Mesendoderm (in vitro differentiated cells): ENCODE data around the gene CDH20. TPM values are rescaled to one million over a fixed set of nuclear protein-coding genes. Genes with fewer than 3 reads are reported as not detected.

Experiments
- DNase-seq: peaks from one replicate; pipeline ENCODE4 v3.0.0; 2013
- H2AK5ac ChIP-seq: 2 replicates; pipeline ENCODE4 v1.6.1; 2013; ENCODE audit warnings: low read length, inconsistent platforms
- H2BK120ac ChIP-seq: 2 replicates; pipeline ENCODE4 v1.6.1; 2013; ENCODE audit warnings: low read depth, mild to moderate bottlenecking, low read length, moderate library complexity, mixed read lengths
- H2BK15ac ChIP-seq: replicated peaks from 2 replicates; pipeline ENCODE4 v1.6.1; 2013; ENCODE audit warnings: low read depth, mild to moderate bottlenecking, moderate library complexity
- H2BK5ac ChIP-seq: 2 replicates; pipeline ENCODE4 v1.6.1; 2013; ENCODE audit warnings: low read length, inconsistent platforms
- H3K18ac ChIP-seq: 2 replicates; pipeline ENCODE4 v1.6.1; 2013; ENCODE audit warnings: mild to moderate bottlenecking, low read length, mixed read lengths
- H3K23ac ChIP-seq: one replicate; pipeline ENCODE4 v1.6.1; 2013; ENCODE audit warnings: low read length
- H3K27ac ChIP-seq: 2 replicates; pipeline ENCODE4 v1.5.1; 2013; ENCODE audit warnings: low read depth, mild to moderate bottlenecking, inconsistent platforms, low read length, moderate library complexity
- H3K27me3 ChIP-seq: 2 replicates; pipeline ENCODE4 v1.6.1; 2013; ENCODE audit warnings: low read length, control low read depth, mild to moderate bottlenecking, inconsistent platforms; ENCODE audit not compliant: insufficient read depth, poor library complexity
- H3K36me3 ChIP-seq: 2 replicates; pipeline ENCODE4 v1.6.1; 2013; ENCODE audit warnings: low read length, inconsistent platforms; ENCODE audit not compliant: control insufficient read depth, insufficient read depth
- H3K4ac ChIP-seq: one replicate; pipeline ENCODE4 v1.6.1; 2013; ENCODE audit warnings: low read depth, mild to moderate bottlenecking, low read length, moderate library complexity
- H3K4me1 ChIP-seq: 2 replicates; pipeline ENCODE4 v1.6.1; 2013; ENCODE audit warnings: low read depth, low read length, inconsistent platforms; ENCODE audit not compliant: control insufficient read depth
- H3K4me2 ChIP-seq: 2 replicates; pipeline ENCODE4 v1.6.1; 2013; ENCODE audit warnings: low read length
- H3K4me3 ChIP-seq: 2 replicates; pipeline ENCODE4 v1.5.1; 2013; ENCODE audit warnings: mild to moderate bottlenecking, low read length
- H3K56ac ChIP-seq: one replicate; pipeline ENCODE4 v1.6.1; 2013; ENCODE audit warnings: low read length
- H3K79me1 ChIP-seq: 2 replicates; pipeline ENCODE4 v1.6.1; 2013; ENCODE audit warnings: low read length, inconsistent platforms
- H3K79me2 ChIP-seq: 2 replicates; pipeline ENCODE4 v1.6.1; 2013; ENCODE audit warnings: mild to moderate bottlenecking, low read length; ENCODE audit not compliant: control insufficient read depth, insufficient read depth
- H3K9ac ChIP-seq: 2 replicates; pipeline ENCODE4 v1.6.1; 2013; ENCODE audit warnings: low read length, inconsistent platforms
- H4K5ac ChIP-seq: one replicate; pipeline ENCODE4 v1.6.1; 2013; ENCODE audit warnings: low read length
- H4K8ac ChIP-seq: one replicate; pipeline ENCODE4 v1.6.1; 2013; ENCODE audit warnings: low read depth, mild to moderate bottlenecking, control low read depth, low read length, moderate library complexity
- WGBS: extraction: QIAGEN DNeasy Blood & Tissue Kit; methylation state at CpG from one replicate; pipeline ENCODE4 v1.1.7; 2013; ENCODE audit warnings: low lambda C conversion rate, missing lambda C conversion rate; ENCODE audit not compliant: insufficient coverage; ENCODE audit errors: extremely low coverage; 5-methylcytosine and 5-hydroxymethylcytosine counted together
- polyA plus RNA-seq, 2 experiments: library from polyadenylated mRNA; stranded (reverse); fragments of 200-250 nt; gene quantifications; one replicate each; pipeline ENCODE4 v1.2.3, GENCODE V29; 2013

The CDH20 gene
- 0.15 TPM for polyA plus RNA-seq (2013, experiment 1 of 2)
- polyA plus RNA-seq (2013, experiment 2 of 2) = 0.18 TPM

GRCh38 chr18:61333271-61333745, at the start of gene CDH20:
Gene CDH20, plus strand, starts transcription at chr18:61333430.
- no peak within 1 kb of the TSS for H3K23ac ChIP-seq
- no peak within 1 kb of the TSS for H4K5ac ChIP-seq
- H3K27me3 ChIP-seq = peaks cover 3% of the 10 kb centered on the region
- no peaks in the 10 kb centered on the region for H3K36me3 ChIP-seq
- peak; percentile 82 for DNase-seq
- H3K4me2 ChIP-seq = peak within 1 kb of the TSS; percentile 70
- H3K4me3 ChIP-seq = peak within 1 kb of the TSS; percentile 1
- no peak within 1 kb of the TSS for H2BK5ac ChIP-seq
- H3K27ac ChIP-seq = no peak within 1 kb of the TSS
- H2AK5ac ChIP-seq = no peak within 1 kb of the TSS
- no CpG with 5 or more reads among the region's 32 CpGs for WGBS
- no peaks in the 10 kb centered on the region for H3K79me2 ChIP-seq
- H3K18ac ChIP-seq = no peak within 1 kb of the TSS
- H3K9ac ChIP-seq = peak within 1 kb of the TSS; percentile 29
- no peak within 1 kb of the TSS for H2BK120ac ChIP-seq
- H2BK15ac ChIP-seq = no peak within 1 kb of the TSS
- H3K4ac ChIP-seq = no peak within 1 kb of the TSS
- H4K8ac ChIP-seq = no peak within 1 kb of the TSS
- H3K79me1 ChIP-seq = no peaks in the 10 kb centered on the region
- peak within 1 kb of the TSS; percentile 62 for H3K56ac ChIP-seq
- H3K4me1 ChIP-seq = peaks cover 2% of the 10 kb centered on the region

- H4K5ac ChIP-seq = no peak overlapping the region
- H3K79me2 ChIP-seq = no peaks in the 10 kb centered on the region
- no peaks in the 10 kb centered on the region for H3K4me1 ChIP-seq
- no peak overlapping the region for H3K18ac ChIP-seq
- no peak overlapping the region for H3K23ac ChIP-seq
- no peaks in the 10 kb centered on the region for H3K79me1 ChIP-seq
- H4K8ac ChIP-seq = no peak overlapping the region
- no peak overlapping the region for H3K56ac ChIP-seq
- no peak overlapping the region for H3K4ac ChIP-seq
- H3K27ac ChIP-seq = no peak overlapping the region
- H3K4me3 ChIP-seq = no peak overlapping the region
- H3K9ac ChIP-seq = no peak overlapping the region
- H3K4me2 ChIP-seq = no peak overlapping the region
- H2BK15ac ChIP-seq = no peak overlapping the region
- no peak overlapping the region for H2BK120ac ChIP-seq
- H2BK5ac ChIP-seq = no peak overlapping the region
- H2AK5ac ChIP-seq = no peak overlapping the region
- WGBS = no CpG with 5 or more reads among the region's 4 CpGs
- H3K27me3 ChIP-seq = no peaks in the 10 kb centered on the region
- no peak for DNase-seq
- no peaks in the 10 kb centered on the region for H3K36me3 ChIP-seq
These were observed 49.2 kb upstream of the CDH20 start for GRCh38 chr18:61284039-61284438.

GRCh38 chr18:61285777-61286176, 47.5 kb upstream of the CDH20 start:
- Histone ChIP-seq H3K18ac (no peak overlapping the region), H2BK5ac (no peak overlapping the region), H3K23ac (no peak overlapping the region), H3K27me3 (no peaks in the 10 kb centered on the region), H2AK5ac (no peak overlapping the region), H3K4ac (no peak overlapping the region), H4K8ac (no peak overlapping the region), H3K9ac (no peak overlapping the region), H3K4me3 (no peak overlapping the region), H2BK120ac (no peak overlapping the region), H3K4me1 (no peaks in the 10 kb centered on the region), H2BK15ac (no peak overlapping the region), H4K5ac (no peak overlapping the region), H3K36me3 (no peaks in the 10 kb centered on the region), H3K4me2 (no peak overlapping the region), H3K79me2 (no peaks in the 10 kb centered on the region), H3K27ac (no peak overlapping the region), H3K56ac (no peak overlapping the region), H3K79me1 (no peaks in the 10 kb centered on the region)
- DNase-seq = no peak
- no CpG with 5 or more reads among the region's 2 CpGs for WGBS

GRCh38 chr18:61286867-61287266, 46.4 kb upstream of the CDH20 start:
- H2AK5ac ChIP-seq = no peak overlapping the region
- H3K4me2 ChIP-seq = no peak overlapping the region
- no peak overlapping the region for H3K4me3 ChIP-seq
- no peak for DNase-seq
- no peak overlapping the region for H2BK15ac ChIP-seq
- H4K5ac ChIP-seq = no peak overlapping the region
- no peak overlapping the region for H3K9ac ChIP-seq
- H3K27ac ChIP-seq = no peak overlapping the region
- no peak overlapping the region for H3K4ac ChIP-seq
- no peaks in the 10 kb centered on the region for H3K4me1 ChIP-seq
- H3K79me2 ChIP-seq = no peaks in the 10 kb centered on the region
- no peak overlapping the region for H3K18ac ChIP-seq
- no peak overlapping the region for H2BK120ac ChIP-seq
- H3K79me1 ChIP-seq = no peaks in the 10 kb centered on the region
- no peak overlapping the region for H2BK5ac ChIP-seq
- WGBS = no CpG with 5 or more reads among the region's 4 CpGs
- H3K36me3 ChIP-seq = no peaks in the 10 kb centered on the region
- H4K8ac ChIP-seq = no peak overlapping the region
- no peak overlapping the region for H3K23ac ChIP-seq
- no peak overlapping the region for H3K56ac ChIP-seq
- H3K27me3 ChIP-seq = no peaks in the 10 kb centered on the region

- Histone ChIP-seq H3K36me3 (no peaks in the 10 kb centered on the region), H3K4me2 (no peak overlapping the region), H2BK120ac (no peak overlapping the region), H3K56ac (no peak overlapping the region), H3K27me3 (no peaks in the 10 kb centered on the region), H4K5ac (no peak overlapping the region), H3K27ac (no peak overlapping the region), H3K18ac (no peak overlapping the region), H3K4me3 (no peak overlapping the region), H3K4ac (no peak overlapping the region), H3K9ac (no peak overlapping the region), H3K4me1 (no peaks in the 10 kb centered on the region), H2BK15ac (no peak overlapping the region), H3K23ac (no peak overlapping the region), H3K79me1 (no peaks in the 10 kb centered on the region), H2BK5ac (no peak overlapping the region), H4K8ac (no peak overlapping the region), H2AK5ac (no peak overlapping the region), H3K79me2 (no peaks in the 10 kb centered on the region)
- DNase-seq = peak; percentile 15
- WGBS = no CpG with 5 or more reads among the region's 5 CpGs
These were observed 42.6 kb upstream of the CDH20 start for GRCh38 chr18:61290616-61291015.
